ENCODE results near the gene STK39.

STK39 gene

DNA sequence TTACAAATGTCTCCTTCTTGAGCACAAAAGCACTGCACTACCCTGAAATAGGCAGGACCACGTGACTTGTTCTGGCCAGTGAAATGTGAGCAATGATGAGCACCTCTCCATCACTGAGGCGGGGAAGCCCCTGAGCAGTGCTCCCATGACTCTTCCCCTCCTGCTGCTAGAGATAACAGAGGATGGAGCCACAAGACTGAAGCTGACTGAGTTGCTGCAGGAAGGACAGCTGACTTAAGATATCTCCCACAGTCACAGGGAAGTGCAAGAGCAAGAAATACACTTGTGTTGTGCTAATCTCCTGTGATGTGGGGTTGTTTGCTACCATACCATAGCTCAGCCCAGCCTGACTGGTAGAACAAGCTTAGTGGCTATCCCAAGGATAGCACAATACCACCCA is 38.7 kb downstream of the STK39 start:
- no peak for DNase-seq (ENCODE audit: low read depth)

DNA sequence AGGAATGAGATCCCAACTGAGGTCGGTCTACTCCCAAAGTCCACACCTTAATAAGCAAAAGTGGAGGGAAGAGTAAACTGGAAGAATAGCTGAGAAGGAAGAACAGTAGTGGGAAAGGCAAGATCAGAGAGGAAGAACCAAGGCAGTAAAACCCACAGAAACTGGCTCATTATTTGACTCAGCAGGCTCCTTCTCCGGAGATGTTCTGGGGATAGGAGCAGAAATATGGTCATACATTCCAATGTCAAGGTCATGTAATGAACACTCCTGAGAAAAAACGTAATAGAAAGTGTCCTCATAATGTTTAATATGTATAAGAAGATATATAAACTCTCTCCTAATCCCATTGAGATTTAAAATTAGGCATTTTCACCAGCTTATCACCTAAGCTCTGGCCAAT is 39.5 kb downstream of the STK39 start:
- DNase-seq (ENCODE audit: low read depth) = no peak

DNA sequence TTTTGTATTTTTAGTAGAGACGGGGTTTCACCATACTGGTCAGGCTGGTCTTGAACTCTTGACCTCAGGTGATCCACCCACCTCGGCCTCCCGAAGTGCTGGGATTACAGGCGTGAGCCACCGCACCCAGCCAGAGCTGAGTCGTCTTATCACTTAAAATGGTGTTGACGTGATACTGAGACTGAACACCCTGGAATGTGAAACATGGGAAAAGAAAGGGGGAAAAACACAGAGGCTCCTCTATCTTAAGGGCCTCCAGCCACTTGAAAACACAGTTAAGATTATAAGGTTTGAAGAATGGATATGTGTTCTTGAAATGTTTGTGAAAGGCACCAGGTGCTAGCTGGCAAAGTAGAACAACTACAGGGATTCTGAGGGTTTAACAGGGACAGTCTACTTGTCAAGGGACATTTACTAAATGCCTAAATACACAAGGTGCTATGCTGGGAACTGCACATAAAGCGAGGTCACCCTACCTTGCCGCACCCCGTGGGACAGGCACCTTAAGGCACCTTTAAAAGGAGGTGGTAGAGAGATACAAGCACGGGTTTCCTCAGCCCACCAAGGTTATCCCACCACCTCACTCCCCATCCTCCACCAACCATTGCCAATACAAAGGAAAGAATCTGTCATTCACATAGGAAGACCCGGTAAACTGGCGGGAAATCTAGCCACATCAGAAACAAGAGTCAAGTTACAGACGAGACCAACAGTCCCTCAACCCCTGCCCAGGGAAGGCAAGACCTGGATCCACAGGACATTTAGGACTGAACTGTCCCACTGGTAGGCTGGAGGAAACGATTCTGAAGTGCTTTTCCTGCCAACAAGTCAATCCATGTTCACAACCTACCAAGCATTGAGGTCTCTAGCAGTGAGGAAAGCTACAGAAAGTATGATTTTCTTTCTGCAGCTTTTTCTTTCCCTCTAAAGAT is 43.4 kb downstream of the STK39 start:
- DNase-seq (ENCODE audit: low read depth) = no peak

DNA sequence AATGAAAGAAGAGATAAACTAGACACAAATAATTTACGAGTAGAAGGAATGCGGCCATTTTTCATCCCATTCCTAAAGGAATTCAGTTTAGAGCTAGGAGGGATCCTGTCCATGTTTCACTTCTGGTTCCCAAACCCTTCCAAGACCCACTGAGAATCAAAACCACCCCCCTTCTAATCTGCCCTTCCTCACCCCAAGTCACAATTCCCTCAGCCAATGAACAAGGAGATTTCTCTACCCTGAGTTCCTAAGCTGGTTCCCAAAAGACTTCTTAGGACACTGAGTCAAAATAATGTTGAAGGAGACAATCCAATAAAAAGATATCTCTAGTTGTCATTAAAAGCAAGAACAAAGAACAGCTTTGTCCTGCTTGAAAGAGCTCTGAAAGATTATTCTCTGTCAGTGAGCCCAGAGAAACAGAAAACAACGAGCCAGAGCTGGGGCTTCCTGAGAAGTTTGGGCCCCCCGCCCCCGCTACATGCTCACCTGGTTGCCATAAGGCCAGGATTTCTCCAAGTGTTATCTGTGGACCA is 45.7 kb downstream of the STK39 start:
- no peak for DNase-seq (ENCODE audit: low read depth)

DNA sequence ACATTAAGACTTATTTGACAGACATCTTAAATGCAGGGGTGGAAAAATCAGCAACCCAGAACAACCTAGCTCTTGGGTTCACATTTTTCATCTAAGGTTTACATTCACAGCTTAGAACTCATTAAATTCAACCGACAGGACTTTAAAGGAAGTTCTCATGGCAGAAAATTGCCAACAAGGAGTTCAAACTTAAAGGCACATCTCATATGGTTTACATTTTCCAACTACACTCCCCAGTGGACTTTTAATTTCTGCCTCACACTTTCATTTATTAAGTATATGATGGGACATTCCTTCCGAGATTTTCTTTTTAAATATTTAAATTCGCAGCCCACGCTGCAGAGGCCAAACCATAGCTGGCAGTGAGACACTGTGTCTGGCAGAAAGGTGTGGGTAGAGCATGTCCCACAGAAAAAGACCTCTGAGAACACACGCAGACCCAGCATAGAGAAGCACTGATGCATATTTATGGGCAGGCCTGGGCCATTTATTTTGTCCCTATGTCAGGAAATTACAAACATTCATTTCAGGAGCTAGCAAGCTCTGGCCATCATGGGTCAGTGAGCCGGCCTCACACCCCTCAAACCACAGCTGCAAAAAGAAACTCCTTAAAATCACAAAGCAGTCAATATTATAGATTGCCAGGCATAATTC is 46.3 kb downstream of the STK39 start:
- DNase-seq (ENCODE audit: low read depth) = no peak

DNA sequence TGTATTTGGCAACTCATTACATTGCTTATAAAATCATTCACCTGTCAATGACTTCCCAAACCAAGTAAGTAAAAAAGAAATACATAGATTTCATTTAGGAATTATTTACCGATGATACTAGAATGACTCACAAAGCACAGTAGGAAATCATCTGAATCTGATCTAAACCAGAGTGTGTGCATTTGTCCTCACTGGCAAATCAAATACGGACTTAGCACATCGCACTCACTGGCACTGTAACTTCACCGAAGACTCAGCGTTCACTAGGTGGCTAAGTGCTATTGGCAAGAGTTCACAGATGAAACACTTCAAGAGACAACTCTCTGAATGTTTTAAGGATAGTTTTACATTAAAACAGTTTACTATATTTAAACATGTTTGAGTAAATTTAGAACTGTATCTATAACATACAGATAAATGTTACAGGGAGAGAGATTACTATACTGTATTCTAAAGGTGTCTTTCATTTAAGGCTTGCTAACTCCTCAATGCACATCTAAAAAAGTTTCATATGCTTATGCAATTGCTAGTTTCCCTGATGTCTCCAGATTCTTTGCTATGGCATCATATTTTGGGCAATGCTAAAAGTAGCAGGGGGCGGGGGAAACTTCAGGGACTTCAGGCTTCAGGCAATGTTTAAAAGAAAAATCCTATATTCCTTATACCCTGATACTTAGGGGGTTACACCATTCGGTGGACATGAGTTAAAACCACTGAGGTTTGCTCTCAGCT is 48.8 kb downstream of the STK39 start:
- no peak for DNase-seq (ENCODE audit: low read depth)

DNA sequence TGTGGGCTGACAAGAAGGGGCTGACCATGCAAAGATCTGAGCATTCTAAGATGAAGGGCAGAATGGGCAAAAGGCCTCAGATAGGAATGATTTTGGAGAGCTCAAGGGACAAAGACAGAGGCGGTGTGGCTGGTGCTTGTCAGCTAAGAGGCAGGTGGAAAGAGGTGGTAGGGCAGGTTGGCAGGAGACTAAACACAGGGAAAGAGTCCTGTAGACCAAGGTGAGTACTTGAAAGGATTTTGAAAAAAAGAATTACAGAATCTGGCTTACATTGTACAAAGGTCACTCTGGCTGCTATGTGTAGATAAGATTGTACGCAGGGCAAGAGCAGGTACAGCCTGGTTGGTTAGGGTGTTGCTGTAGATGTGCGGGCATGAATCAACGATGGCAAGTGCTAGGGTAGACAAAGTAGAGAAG is 50.6 kb downstream of the STK39 start:
- no peak for DNase-seq (ENCODE audit: low read depth)

DNA sequence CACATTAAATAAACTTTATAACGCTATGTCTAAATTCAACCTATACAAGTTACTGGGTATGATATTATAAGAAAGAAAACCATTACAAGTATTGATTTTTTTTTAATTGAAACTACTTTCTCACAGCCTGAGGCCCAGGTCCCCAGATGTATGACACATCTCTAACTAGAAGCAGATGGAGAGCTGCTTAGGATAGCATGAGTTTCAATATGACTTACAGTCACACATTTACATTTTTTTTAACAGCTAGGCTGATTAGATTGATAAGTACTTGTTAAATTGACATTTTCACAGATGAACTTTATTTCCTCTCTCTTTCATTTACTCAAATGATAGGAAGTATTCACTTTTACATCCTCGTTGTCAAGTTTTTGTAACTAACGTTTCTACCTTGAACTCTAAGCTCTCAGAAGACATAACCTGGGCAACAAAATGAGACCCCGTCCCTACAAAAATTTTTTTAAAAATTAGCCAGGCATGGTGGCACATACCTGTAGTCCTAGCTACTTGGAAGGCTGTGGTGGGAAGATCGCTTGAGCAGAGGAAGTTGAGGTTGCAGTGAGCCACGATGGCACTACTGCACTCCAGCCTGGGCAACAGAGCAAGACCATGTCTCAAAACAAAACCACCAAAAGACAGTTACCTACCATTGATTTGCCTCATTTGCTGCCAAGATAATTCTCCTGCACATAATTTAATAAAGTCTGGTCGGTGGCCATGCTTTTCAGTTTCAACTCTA is 52.4 kb downstream of the STK39 start:
- no peak for DNase-seq (ENCODE audit: low read depth)

DNA sequence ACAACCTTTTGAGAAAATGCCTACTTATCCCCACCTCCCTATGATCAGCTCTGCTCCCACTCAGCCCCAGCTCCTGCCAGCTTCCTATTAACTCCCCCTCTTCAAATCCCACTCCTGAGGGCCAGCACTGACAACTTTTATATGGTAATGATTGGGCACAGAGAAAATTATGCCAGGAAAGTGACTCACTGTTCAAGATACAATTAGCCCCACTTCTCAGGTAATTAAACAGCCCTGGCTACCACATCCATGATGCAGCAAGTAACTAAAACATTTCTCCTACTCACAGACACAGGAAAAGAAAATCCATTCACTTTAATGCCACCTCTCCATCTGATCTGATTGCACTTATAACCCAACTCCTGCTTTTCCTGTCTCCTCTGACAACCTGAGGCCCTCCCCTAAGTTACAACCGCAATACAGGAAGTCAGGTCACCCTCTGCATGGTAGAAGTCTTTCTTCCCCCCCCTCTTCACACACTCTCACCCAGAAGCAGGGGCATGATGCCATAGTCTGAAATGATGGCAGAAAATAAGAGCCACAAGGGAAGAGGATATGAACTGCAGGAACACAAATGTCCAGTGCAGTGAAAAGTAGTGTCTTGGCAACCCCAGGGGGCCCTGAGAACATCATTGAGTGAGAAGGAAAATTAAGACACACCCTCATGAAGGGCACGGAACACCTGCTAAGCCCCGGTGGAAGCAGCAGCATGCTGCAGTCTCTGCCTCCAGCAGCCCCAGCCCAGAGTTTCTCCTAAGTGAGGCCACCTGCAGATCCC is 54.4 kb downstream of the STK39 start:
- no peak for DNase-seq (ENCODE audit: low read depth)

DNA sequence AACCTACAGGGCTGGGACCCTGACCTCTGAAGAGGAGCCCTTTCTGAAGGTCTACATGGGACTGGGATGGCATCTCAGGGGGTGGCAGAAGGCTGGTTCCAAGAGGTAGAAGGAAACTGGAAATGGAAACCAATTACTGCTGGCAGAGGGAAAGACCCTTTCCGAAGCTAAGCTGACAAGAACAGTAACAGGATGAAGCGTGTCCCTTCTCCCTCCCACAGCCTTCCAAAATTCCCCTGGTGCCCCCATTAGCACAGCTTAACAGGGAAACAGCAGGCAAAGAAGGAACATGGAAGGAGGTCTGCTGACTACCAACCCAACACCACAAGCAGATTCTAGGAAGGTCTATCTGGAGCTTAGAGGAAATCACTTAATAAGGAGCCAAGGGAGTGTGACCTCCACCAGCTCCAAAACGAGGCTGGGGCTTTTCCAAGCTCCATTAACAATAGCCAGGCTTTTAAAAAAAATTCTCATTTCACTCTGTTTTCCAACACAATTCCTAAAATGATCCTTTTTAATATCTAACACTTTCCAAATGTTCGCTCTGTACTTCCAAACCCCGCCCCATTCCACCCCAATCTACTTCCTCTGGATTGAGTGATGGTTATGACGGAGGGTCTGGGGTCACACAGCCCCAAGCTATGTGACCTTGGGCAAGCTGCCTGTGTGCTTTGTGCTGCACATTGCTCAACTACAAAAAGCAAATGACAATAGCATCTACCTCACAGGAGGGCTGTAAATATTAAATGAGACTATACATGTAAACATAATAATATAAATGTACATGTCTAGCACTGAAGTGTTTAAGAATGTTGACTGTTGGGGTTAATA is 55.2 kb downstream of the STK39 start:
- no peak for DNase-seq (ENCODE audit: low read depth)

DNA sequence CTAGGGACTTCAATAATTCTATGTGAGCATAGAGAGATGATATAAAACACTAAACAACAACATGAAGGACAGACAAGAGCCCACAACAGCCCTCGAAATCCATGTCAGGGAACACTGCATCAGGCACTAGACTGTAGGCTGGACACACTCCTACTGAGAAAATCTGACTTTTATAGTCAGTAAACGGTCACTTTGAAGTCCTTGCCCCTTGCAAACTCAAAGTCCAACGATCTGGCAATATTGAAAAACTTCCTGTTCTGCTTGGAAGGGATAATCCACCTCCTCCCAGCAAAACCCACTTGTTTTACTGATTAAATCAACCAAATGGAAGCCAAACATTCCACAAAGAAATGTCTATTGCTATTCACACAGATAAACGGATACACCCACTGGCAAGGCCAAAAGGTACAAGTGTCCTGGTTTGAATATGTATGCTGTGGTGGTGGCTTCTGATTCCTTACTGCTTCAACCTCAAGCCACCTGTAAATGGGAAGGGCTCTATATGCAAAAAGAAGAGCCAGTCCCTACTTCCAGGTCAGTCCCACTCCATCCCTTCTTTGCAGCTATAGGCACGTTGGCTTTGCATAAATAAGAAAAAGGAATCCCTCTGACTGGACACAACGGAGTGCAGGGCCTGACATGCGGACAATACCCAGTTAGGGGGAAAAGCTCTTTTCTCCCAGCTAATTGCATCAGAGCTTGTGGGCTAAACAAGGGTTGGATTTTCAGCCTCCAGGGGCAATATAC is 56.6 kb downstream of the STK39 start:
- DNase-seq (ENCODE audit: low read depth) = no peak

DNA sequence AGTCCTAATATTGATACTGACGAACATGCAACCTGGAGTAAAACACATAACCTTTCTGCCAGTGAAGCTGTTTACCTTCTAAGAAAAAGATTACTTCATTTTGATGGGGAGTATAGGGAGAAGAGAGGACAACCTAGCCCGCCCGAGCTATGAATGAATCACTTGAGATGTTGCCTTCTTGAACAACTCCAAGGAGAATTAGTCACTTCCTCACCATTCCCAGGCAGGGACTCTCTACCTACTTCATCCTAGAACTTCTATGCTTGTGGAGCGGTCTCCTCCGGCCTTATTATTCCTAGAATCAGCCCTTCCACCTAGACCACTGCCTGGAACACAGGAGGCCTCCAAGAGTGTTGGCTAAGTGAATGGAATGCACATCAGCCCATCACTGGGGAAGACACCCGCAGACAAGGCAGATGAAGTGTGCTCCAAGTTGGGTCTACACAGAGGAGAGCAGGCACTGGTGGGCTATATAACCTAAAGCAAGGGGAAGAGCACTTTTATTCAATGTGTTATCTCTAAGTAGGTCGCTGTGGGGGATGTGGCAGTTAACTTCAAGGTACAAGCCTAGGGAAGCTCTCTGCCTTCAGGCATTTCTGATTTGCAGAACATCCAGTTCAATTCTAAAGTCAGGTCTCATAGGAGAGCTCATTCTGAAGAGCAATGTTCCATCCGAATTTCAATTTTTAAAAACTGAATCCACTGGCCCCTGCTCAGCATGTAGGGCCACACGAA is 57.4 kb downstream of the STK39 start:
- no peak for DNase-seq (ENCODE audit: low read depth)

DNA sequence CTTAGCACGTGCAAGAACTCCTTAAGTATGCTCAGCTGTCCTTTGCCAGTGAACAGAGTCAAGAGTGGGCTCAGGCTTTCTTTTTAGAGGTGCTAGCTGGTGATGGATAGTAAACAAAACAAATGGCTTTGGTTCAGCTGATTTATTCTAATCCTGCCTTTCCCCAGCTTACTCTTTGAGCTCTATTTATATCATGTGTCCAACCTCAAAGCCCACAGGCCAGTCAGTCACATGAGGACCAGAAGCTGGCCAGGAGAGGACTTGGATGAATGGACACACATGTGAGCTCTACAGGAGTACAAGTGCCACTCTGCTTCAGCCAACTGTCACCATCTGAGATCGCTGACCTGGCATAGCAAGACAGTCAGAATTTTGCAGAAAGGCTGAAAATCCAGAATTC is 59.4 kb downstream of the STK39 start:
- no peak for DNase-seq (ENCODE audit: low read depth)

DNA sequence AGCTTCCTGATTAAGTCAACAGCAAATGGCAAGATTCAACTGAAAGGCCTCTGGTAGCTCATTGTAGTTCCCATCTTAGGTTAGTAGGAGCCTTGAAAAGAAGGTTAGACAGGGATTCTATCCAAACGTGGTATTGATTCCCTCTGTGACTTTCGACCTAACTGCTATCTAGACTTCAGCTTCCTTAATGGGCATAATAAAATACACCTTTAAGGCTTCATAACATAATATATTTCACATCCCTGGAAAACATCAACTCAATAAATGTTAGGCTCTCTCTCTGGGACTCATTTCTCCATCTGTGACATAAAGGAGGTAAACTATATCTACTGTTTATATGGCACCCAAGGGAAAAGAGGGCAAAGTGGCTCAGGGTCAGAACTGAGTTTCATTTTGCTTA is 60.9 kb downstream of the STK39 start:
- no peak for DNase-seq (ENCODE audit: low read depth)

DNA sequence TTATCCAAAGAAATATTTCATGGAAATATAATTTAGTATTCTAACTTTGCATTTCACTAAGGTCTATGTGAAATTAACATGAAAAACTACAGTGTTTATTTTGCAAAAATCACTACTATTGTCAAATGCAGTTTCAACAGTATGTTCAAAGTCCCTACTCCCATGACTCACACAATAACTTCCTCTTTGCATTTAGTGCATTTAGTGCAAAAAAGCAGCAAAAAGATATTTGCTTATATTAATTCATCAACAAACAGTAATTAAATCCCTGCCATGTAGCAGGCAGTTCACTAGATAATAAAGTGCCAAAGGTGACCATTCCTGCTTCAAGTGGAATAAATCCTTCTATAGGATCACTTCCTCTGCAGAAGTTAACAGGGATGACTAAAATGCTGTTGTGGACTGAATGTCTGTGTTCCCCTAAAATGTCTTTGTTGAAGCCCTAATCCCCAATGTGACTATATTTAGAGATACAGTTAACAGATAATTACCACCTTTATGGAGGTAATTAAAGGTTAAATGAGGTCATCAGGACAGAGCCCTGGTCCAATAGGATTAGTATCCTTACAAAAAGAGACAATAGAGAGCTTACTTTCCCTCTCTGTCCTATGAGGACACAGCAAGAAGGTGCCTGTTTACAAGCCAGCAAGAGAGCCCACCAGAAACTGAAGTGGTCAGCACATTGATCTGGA is 61.7 kb downstream of the STK39 start:
- no peak for DNase-seq (ENCODE audit: low read depth)

DNA sequence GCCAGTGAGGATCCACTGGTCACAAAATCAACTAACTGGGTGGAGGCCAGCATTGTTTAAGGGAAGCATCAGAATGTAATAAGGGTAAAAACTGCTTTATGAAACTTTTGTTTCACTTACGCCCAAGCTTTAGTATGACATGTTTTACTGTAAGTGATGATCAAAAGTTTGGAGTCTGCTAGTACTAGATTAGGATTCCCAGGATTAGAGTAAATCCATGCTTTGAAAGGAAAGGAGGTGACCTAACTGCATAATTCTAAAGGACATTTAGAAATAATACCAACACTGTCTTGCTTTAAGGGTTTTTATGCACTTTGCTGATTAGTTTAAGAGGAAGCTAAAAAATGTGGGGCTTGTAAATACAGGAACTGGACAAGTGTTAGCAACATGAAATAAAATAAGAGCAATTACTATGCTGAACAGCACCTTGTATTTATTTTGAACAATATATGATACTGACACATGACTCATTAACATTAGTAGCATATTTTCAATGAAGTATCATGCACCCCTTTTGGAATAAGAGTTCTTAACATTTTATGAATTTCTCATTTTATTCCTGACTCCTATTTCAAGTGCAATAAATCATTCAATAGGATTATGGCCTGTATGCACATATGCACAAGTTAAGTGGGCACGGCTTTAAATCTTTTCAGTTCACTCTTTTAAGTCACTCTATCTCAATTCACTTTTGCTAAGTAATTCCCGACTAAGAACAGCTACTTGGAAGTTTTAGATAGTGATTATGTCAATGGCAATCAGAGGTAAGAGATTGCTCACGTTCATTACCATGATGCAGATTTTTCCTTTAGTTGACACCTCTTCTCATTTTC is 62.5 kb downstream of the STK39 start:
- no peak for DNase-seq (ENCODE audit: low read depth)

DNA sequence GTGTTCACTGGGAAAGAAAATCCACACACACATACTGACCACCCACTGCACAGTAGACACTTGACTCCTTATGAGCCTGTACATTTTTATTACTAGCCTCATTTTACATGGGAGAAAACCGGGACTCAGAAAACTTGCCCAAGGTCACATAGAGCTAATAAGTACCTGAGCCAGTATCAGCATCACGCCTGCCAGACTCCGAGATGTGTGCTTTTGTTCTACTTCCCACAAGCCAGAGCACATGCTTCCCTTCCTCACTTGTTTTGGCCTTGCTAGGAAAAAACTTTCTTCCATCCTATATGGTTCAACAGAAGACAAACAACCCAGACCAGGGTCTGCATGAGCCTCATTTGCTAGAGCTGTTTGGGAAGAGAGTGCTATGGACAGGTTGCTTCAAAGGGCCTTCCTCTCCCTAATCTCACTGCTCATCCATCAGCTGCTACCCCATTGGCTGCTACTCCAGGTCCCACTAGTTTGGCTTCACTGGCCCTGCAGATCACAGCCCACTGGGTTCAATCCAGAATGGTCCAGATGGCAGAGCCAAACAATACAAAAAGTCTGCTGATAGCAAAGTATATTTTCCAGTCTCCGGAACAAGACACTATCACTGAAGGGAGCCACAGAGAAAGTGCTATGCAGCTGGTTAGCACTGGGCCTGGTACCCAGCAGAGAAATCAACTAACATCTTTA is 63.9 kb downstream of the STK39 start:
- no peak for DNase-seq (ENCODE audit: low read depth)
